ENCODE results near the gene CYS1. TPM values are rescaled to one million over a fixed set of nuclear protein-coding genes. Genes with fewer than 3 reads are reported as not detected.

Gene CYS1
- total and polyA plus RNA-seq, 2 donors (not counting 3 experiments of a cell fraction or from before 2014, with no cell fraction given) = not detected

DNA sequence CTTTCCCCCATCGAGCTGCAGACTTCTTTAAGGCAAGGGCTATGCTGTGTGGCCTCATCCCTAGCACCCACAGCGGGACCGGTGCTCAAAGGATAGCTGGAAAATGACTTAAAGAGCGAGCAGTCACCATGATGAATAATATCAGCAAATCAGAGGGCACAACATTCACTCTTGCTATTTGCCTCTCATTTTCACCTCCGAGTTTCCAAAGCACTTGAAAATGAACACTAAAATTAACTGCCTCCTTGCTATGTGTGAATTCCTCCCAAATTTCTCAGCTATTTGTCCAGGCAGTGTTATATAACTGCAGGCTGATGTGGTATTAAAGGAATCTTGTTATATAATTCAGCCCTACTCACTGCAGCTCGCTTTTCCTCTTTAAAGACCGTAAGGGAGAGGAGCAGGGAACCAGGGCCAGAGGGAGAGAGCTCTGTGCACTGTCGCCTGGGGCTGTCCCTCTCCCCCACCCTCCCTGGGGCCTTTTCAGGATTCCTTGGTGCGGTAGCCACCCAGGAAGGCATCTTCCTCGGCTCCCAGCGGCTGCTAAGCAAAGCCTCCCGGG lies 1.4 kb downstream of the CYS1 start:
- TF ChIP-seq POLR2AphosphoS5 (IDR thresholded peaks at IDR 0.05; ENCODE audit: insufficient read depth, low read depth, low read length) (no peak), EZH2 (IDR thresholded peaks at IDR 0.05; ENCODE audit: borderline replicate concordance, low read depth, low read length, severe bottlenecking) (no peak), JUN (IDR thresholded peaks at IDR 0.05; ENCODE audit: borderline replicate concordance, insufficient read depth, insufficient read length, low read depth) (no peak), MYC (IDR thresholded peaks at IDR 0.05; ENCODE audit: low read depth, low read length) (no peak), GATA2 (IDR thresholded peaks at IDR 0.05; ENCODE audit: insufficient read depth, insufficient read length, low read depth, low read length) (no peak), FOS (IDR thresholded peaks at IDR 0.05; ENCODE audit: borderline replicate concordance, insufficient read depth, low read length) (no peak), POLR2A (IDR thresholded peaks at IDR 0.05; ENCODE audit: low read depth, low read length) (no peak)
- TF ChIP-seq, protein P1, sequence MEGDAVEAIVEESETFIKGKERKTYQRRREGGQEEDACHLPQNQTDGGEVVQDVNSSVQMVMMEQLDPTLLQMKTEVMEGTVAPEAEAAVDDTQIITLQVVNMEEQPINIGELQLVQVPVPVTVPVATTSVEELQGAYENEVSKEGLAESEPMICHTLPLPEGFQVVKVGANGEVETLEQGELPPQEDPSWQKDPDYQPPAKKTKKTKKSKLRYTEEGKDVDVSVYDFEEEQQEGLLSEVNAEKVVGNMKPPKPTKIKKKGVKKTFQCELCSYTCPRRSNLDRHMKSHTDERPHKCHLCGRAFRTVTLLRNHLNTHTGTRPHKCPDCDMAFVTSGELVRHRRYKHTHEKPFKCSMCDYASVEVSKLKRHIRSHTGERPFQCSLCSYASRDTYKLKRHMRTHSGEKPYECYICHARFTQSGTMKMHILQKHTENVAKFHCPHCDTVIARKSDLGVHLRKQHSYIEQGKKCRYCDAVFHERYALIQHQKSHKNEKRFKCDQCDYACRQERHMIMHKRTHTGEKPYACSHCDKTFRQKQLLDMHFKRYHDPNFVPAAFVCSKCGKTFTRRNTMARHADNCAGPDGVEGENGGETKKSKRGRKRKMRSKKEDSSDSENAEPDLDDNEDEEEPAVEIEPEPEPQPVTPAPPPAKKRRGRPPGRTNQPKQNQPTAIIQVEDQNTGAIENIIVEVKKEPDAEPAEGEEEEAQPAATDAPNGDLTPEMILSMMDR (IDR thresholded peaks at IDR 0.05; ENCODE audit: extremely low read depth in 1 of 2, insufficient read depth in 1 of 2, low read depth in 1 of 2, low read length in 2 of 2) = no peak
- TF ChIP-seq, protein P2, sequence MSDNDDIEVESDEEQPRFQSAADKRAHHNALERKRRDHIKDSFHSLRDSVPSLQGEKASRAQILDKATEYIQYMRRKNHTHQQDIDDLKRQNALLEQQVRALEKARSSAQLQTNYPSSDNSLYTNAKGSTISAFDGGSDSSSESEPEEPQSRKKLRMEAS (IDR thresholded peaks at IDR 0.05; ENCODE audit: insufficient read depth, insufficient read length) = no peak
- FAIRE-seq (no peak), DNase-seq (ENCODE audit: low read depth, low spot score) (no peak)
- no peaks in the 10 kb centered on the region for H3K79me2 ChIP-seq (ENCODE audit: control insufficient read depth, insufficient read depth, low read length)
- no peak overlapping the region for H3K9ac ChIP-seq (replicated peaks; ENCODE audit: extremely low read depth, insufficient read depth, low read length)
- no TSS peak for BruUV-seq (replicated peaks)
- intact Hi-C loops (cut with micrococcal nuclease) = no loop called here
- peaks cover 46 to 54% of the 10 kb centered on the region in 2 experiments for H3K27me3 ChIP-seq (ENCODE audit: control insufficient read depth in 2 of 2, insufficient read depth in 2 of 2, low read length in 2 of 2)
- ChIA-PET CTCF (interaction anchor here (0.8 to 3.8 kb wide), 5 partner anchors 18 to 357 kb away, joined by 3 to 47 read pairs (median 4); no protein-coding TSS in a partner anchor), POLR2A (no interaction called here)
- H3K4me2 ChIP-seq (ENCODE audit: insufficient read depth, low read length) = no peak overlapping the region
- dilution Hi-C loops (cut with MboI; ENCODE audit: extremely low pct_ligation_motif_present, low sequenced_read_pairs) = no loop called here
- H3K9me3 ChIP-seq (replicated peaks; ENCODE audit: control insufficient read depth, insufficient read depth, low read length) = no peaks in the 10 kb centered on the region
- no peak overlapping the region for H2AFZ ChIP-seq (ENCODE audit: low read depth, low read length)
- no peaks in the 10 kb centered on the region for H3K9me1 ChIP-seq (replicated peaks; ENCODE audit: control insufficient read depth, extremely low read depth, insufficient read depth, low read length)
- H4K20me1 ChIP-seq (replicated peaks; ENCODE audit: control insufficient read depth, extremely low read depth, insufficient read depth, low read length) = no peaks in the 10 kb centered on the region
- no peaks in the 10 kb centered on the region for H3K36me3 ChIP-seq (ENCODE audit: control insufficient read depth in 2 of 2, extremely low read depth in 1 of 2, insufficient read depth in 2 of 2, low read length in 2 of 2)
- no peaks in the 10 kb centered on the region for H3K4me1 ChIP-seq (ENCODE audit: control insufficient read depth, extremely low read depth, insufficient read depth, low read length)
- H3K4me3 ChIP-seq (replicated peaks in 1 of 3; ENCODE audit: insufficient read depth in 1 of 3, low read depth in 1 of 3, low read length in 3 of 3) = no peak overlapping the region
- H3K27ac ChIP-seq (ENCODE audit: insufficient read depth, low read depth, low read length) = no peak overlapping the region

Measured in endothelial cell of umbilical vein (primary cell).